BE2C (cell line): ENCODE measurements around the gene TRERF1.

Experiments
- DNase-seq: peaks from one replicate; pipeline ENCODE4 v3.0.0-alpha.2; 2020
- H3K27me3 ChIP-seq: fragments of 250-450 bp; sonication (Bioruptor Pico); 2 replicates; pipeline ENCODE4 v1.5.1; 2020; ENCODE audit warnings: mild to moderate bottlenecking
- H3K36me3 ChIP-seq: fragments of 250-450 bp; sonication (Bioruptor Pico); 2 replicates; pipeline ENCODE4 v1.5.1; 2020; ENCODE audit warnings: mild to moderate bottlenecking
- H3K4me1 ChIP-seq: fragments of 250-450 bp; sonication (Bioruptor Pico); 2 replicates; pipeline ENCODE4 v1.5.1; 2020
- H3K4me3 ChIP-seq: 2 replicates; pipeline ENCODE4 v1.5.1; 2011; ENCODE audit warnings: low read depth, low read length
- H3K9me3 ChIP-seq: fragments of 250-450 bp; sonication (Bioruptor Pico); 2 replicates; pipeline ENCODE4 v1.5.1; 2020
- CTCF ChIP-seq: IDR thresholded peaks from 2 replicates; pipeline ENCODE4 v1.5.1; 2012; ENCODE audit warnings: mild to moderate bottlenecking, low read depth, low read length

TRERF1 gene

GRCh38 chr6:42243046-42243445, 208.7 kb downstream of the TRERF1 start:
- H3K9me3 ChIP-seq = no peaks in the 10 kb centered on the region
- TF ChIP-seq CTCF = no peak
- H3K27me3 ChIP-seq = no peaks in the 10 kb centered on the region
- no peaks in the 10 kb centered on the region for H3K4me1 ChIP-seq
- no peak for DNase-seq
- peaks cover 22% of the 10 kb centered on the region for H3K36me3 ChIP-seq
- no peak overlapping the region for H3K4me3 ChIP-seq

- no peaks in the 10 kb centered on the region for H3K4me1 ChIP-seq
- TF ChIP-seq CTCF = no peak
- DNase-seq = no peak
- no peaks in the 10 kb centered on the region for H3K9me3 ChIP-seq
- no peak overlapping the region for H3K4me3 ChIP-seq
- no peaks in the 10 kb centered on the region for H3K27me3 ChIP-seq
- peaks cover 22% of the 10 kb centered on the region for H3K36me3 ChIP-seq
Measured at GRCh38 chr6:42241915-42242314, 209.8 kb downstream of the TRERF1 start.

- DNase-seq = no peak
- Histone ChIP-seq H3K4me3 (no peak overlapping the region), H3K4me1 (no peaks in the 10 kb centered on the region), H3K27me3 (no peaks in the 10 kb centered on the region), H3K36me3 (peaks cover 27% of the 10 kb centered on the region), H3K9me3 (no peaks in the 10 kb centered on the region)
- TF ChIP-seq CTCF = no peak
Measured at GRCh38 chr6:42239736-42240375, 211.9 kb downstream of the TRERF1 start.

- Histone ChIP-seq H3K4me1 (no peaks in the 10 kb centered on the region), H3K27me3 (no peaks in the 10 kb centered on the region), H3K9me3 (no peaks in the 10 kb centered on the region), H3K4me3 (no peak overlapping the region), H3K36me3 (peaks cover 29% of the 10 kb centered on the region)
- DNase-seq = no peak
- TF ChIP-seq CTCF = no peak
Measured at GRCh38 chr6:42239333-42239732, 212.4 kb downstream of the TRERF1 start.

GRCh38 chr6:42237857-42238256, 213.9 kb downstream of the TRERF1 start:
- Histone ChIP-seq H3K4me1 (no peaks in the 10 kb centered on the region), H3K36me3 (peaks cover 26% of the 10 kb centered on the region), H3K4me3 (no peak overlapping the region), H3K9me3 (no peaks in the 10 kb centered on the region), H3K27me3 (no peaks in the 10 kb centered on the region)
- no peak for TF ChIP-seq CTCF
- no peak for DNase-seq

- no peak for DNase-seq
- Histone ChIP-seq H3K36me3 (peaks cover 16% of the 10 kb centered on the region), H3K9me3 (no peaks in the 10 kb centered on the region), H3K4me3 (no peak overlapping the region), H3K27me3 (no peaks in the 10 kb centered on the region), H3K4me1 (no peaks in the 10 kb centered on the region)
- no peak for TF ChIP-seq CTCF
Measured at GRCh38 chr6:42236682-42237473, 214.8 kb downstream of the TRERF1 start.
